ENCODE data around the gene GLIS1.

- TF ChIP-seq CTCF (IDR thresholded peaks at IDR 0.05; ENCODE audit: low read length) (no peak), EZH2 (optimal IDR thresholded peaks at IDR 0.05; ENCODE audit: low read depth, low read length) (no peak)
Observed at GRCh38 chr1:53637511-53638359, 101.2 kb downstream of the GLIS1 start.
